Thoracic aorta (tissue), 2 donors: Measurements from ENCODE around the gene SEMA6D. TPM values are rescaled to one million over a fixed set of nuclear protein-coding genes. Genes with fewer than 3 reads are reported as not detected.

Source experiments
- ATAC-seq: fragments of 150-250 bp; one replicate; pipeline ENCODE4 v1.8.0; 2017; ENCODE audit warnings: low read depth; ENCODE audit not compliant: insufficient number of reproducible peaks, low FRiP score
- DNase-seq: peaks from one replicate; pipeline ENCODE4 v3.0.0-alpha.2; 2020; ENCODE audit warnings: low spot score
- H3K27ac ChIP-seq, 2 donors: fragments of 200-600 bp; sonication (generic); 1 replicate in 1 of 2; 2 replicates in 1 of 2; pipeline ENCODE4 v1.5.1; 2016; ENCODE audit warnings: mild to moderate bottlenecking in 2 of 2, moderate library complexity in 2 of 2
- H3K27me3 ChIP-seq: fragments of 200-600 bp; sonication (generic); replicated peaks from 2 replicates; pipeline ENCODE4 v1.6.0; 2016; ENCODE audit warnings: mild to moderate bottlenecking; ENCODE audit not compliant: insufficient read depth
- H3K36me3 ChIP-seq: fragments of 200-600 bp; sonication (generic); one replicate; pipeline ENCODE4 v1.5.1; 2016
- H3K4me1 ChIP-seq, 2 donors: fragments of 200-600 bp; sonication (generic); 1 replicate in 1 of 2; 2 replicates in 1 of 2; pipeline versions ENCODE4 v1.5.1 to v1.6.0; 2016; ENCODE audit warnings: low read depth in 2 of 2, mild to moderate bottlenecking in 1 of 2; ENCODE audit not compliant: control insufficient read depth in 1 of 2
- H3K4me3 ChIP-seq: fragments of 200-600 bp; sonication (generic); 2 replicates; pipeline ENCODE4 v1.5.1; 2016; ENCODE audit warnings: mild to moderate bottlenecking
- H3K9me3 ChIP-seq: fragments of 200-600 bp; sonication (generic); 2 replicates; pipeline ENCODE4 v1.5.1; 2016
- total RNA-seq, 2 donors: library from RNA; depleted of rRNA; stranded (reverse); fragments of >200 nt; gene quantifications; one replicate each; pipeline versions ENCODE4 v1.1.0 to v1.2.3, GENCODE V29; 2016
- TF ChIP-seq, protein P1 (sequence below): fragments of 200-600 bp; sonication (generic); IDR thresholded peaks from one replicate; pipeline ENCODE4 v1.5.1; 2019; ENCODE audit warnings: antibody characterized with exemption

The SEMA6D gene
- total RNA-seq, 2 donors from 2014 or later, result 12.9 to 15.3 TPM

GRCh38 chr15:47762621-47763020 lies 45.3 kb downstream of the SEMA6D start:
- Histone ChIP-seq H3K36me3 (peaks cover 44% of the 10 kb centered on the region), H3K27ac (no peak overlapping the region), H3K27me3 (no peaks in the 10 kb centered on the region), H3K4me3 (no peak overlapping the region), H3K9me3 (no peaks in the 10 kb centered on the region), H3K4me1 (no peaks in the 10 kb centered on the region)
- no peak for DNase-seq
- ATAC-seq, result no peak
- TF ChIP-seq, protein P1, sequence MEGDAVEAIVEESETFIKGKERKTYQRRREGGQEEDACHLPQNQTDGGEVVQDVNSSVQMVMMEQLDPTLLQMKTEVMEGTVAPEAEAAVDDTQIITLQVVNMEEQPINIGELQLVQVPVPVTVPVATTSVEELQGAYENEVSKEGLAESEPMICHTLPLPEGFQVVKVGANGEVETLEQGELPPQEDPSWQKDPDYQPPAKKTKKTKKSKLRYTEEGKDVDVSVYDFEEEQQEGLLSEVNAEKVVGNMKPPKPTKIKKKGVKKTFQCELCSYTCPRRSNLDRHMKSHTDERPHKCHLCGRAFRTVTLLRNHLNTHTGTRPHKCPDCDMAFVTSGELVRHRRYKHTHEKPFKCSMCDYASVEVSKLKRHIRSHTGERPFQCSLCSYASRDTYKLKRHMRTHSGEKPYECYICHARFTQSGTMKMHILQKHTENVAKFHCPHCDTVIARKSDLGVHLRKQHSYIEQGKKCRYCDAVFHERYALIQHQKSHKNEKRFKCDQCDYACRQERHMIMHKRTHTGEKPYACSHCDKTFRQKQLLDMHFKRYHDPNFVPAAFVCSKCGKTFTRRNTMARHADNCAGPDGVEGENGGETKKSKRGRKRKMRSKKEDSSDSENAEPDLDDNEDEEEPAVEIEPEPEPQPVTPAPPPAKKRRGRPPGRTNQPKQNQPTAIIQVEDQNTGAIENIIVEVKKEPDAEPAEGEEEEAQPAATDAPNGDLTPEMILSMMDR, result no peak

DNA sequence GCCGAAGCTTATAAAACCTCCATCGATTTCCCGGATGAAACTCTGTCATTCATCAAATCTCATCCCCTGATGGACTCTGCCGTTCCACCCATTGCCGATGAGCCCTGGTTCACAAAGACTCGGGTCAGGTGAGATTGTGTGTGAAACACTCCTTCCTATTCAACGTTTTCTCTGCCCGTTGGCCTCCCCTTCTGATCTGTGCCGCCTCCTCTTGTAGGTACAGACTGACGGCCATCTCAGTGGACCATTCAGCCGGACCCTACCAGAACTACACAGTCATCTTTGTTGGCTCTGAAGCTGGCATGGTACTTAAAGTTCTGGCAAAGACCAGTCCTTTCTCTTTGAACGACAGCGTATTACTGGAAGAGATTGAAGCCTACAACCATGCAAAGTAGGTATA lies 47.4 kb downstream of the SEMA6D start:
- Histone ChIP-seq H3K9me3 (no peaks in the 10 kb centered on the region), H3K27me3 (no peaks in the 10 kb centered on the region), H3K36me3 (peaks cover 44% of the 10 kb centered on the region), H3K4me1 (no peaks in the 10 kb centered on the region), H3K27ac (no peak overlapping the region), H3K4me3 (no peak overlapping the region)
- TF ChIP-seq, protein P1, result no peak
- DNase-seq (no peak), ATAC-seq (no peak)

DNA sequence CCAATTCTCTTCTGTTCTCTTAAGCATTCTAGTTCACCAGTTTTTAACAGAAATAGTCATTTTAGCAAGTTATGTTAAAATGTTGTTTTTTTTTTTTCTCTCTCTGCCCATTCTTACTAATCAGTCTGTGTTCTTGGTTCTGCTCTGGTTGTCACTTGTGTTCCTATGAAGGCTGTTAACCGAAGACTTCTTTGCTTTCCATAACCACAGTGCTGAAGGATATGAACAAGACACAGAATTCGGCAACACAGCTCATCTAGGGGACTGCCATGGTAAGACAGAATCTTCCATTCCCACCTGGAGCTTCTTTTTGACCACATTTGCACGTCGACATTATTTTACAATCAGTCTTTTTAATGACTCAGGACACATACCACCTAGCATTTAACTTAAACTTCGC lies 49.1 kb downstream of the SEMA6D start:
- no peak for DNase-seq
- no peak overlapping the region for H3K4me3 ChIP-seq
- H3K4me1 ChIP-seq, result no peaks in the 10 kb centered on the region
- TF ChIP-seq, protein P1, result no peak
- H3K27me3 ChIP-seq, result no peaks in the 10 kb centered on the region
- H3K27ac ChIP-seq, result no peak overlapping the region
- H3K9me3 ChIP-seq, result no peaks in the 10 kb centered on the region
- peaks cover 56% of the 10 kb centered on the region for H3K36me3 ChIP-seq
- no peak for ATAC-seq

DNA sequence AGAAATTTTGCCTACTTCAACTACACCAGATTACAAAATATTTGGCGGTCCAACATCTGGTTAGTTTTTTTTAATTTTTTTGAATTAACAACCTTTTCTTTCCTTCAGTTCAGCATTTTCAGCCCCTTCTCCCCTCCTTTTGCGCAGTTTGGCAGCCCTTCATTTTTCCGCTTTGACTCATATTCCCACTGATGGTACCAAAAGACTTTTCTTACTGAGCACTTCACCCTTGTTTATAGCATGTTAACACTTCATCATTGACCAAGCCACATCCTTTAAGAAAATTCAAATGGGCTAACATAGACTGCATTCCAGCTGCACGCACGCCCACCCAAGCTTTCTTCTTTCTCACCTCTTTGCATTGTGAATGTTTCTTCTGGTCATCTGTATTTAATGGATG lies 49.7 kb downstream of the SEMA6D start:
- DNase-seq (no peak), ATAC-seq (no peak)
- TF ChIP-seq, protein P1, result no peak
- Histone ChIP-seq H3K4me3 (no peak overlapping the region), H3K27ac (no peak overlapping the region), H3K9me3 (no peaks in the 10 kb centered on the region), H3K36me3 (peaks cover 52% of the 10 kb centered on the region), H3K4me1 (no peaks in the 10 kb centered on the region), H3K27me3 (no peaks in the 10 kb centered on the region)

DNA sequence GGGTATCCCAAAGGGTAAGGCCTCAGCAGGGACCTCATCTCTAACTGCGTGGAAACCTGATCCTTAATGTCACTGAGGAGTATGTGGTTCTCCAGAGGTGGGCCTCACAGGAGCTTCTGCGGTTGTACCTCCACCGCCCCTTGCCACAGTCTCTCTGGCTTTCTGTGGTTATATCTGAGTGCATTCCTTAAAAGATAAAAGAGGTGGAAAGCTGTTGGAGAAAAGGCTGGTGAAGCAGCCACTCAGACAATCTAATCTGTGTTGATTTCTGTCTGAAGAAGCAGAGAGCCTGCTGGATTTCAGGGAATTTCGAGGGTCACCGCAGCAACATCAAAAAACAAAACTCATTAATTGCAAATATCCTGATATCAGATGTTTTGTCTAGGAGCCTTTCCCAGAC lies 51.4 kb downstream of the SEMA6D start:
- ATAC-seq, result no peak
- Histone ChIP-seq H3K27ac (no peak overlapping the region), H3K27me3 (no peaks in the 10 kb centered on the region), H3K4me3 (no peak overlapping the region), H3K9me3 (no peaks in the 10 kb centered on the region), H3K36me3 (peaks cover 37% of the 10 kb centered on the region), H3K4me1 (no peaks in the 10 kb centered on the region)
- DNase-seq, result no peak
- TF ChIP-seq, protein P1, result no peak
